UCSD-AML1 (cell line): ENCODE measurements around the gene OR13G1.
"Not testable (repeated sequence)": the region's sequence is repeated elsewhere in the genome, so short reads cannot be mapped to it uniquely, and the experiment has no call there.

Experiments used
- DNase-seq: peaks from one replicate; lab custom pipeline; 2025; ENCODE audit not compliant: unreplicated experiment; lab: John Stamatoyannopoulos, UW

Gene OR13G1

GRCh38 chr1:247679639-247680038 lies at the start of gene OR13G1:
Gene OR13G1 (minus strand): TSS chr1:247679739. CDS start chr1:247673041, 6,698 bp downstream.
- no peak for DNase-seq

GRCh38 chr1:247721222-247721621 lies 41.7 kb upstream of the OR13G1 start:
- DNase-seq, result no peak

- DNase-seq, result no peak
Measured at GRCh38 chr1:247716546-247716945, 37.0 kb upstream of the OR13G1 start, which contains the start of gene OR6F1. Gene OR6F1 (minus strand): TSS chr1:247716646. CDS start chr1:247712755, 3,891 bp downstream.

GRCh38 chr1:247713753-247714152 lies 34.2 kb upstream of the OR13G1 start:
- no peak for DNase-seq

GRCh38 chr1:247710681-247711080 lies 31.1 kb upstream of the OR13G1 start:
- DNase-seq, result not testable (repeated sequence)

- DNase-seq, result no peak
Measured at GRCh38 chr1:247701338-247701737, 21.8 kb upstream of the OR13G1 start.

- DNase-seq, result peak; percentile 44
Measured at GRCh38 chr1:247681288-247681897, 1.9 kb upstream of the OR13G1 start.

- no peak for DNase-seq
Measured at GRCh38 chr1:247680171-247680570, 632 bp upstream of the OR13G1 start.

GRCh38 chr1:247669225-247669624 lies 10.3 kb downstream of the OR13G1 start:
- DNase-seq, result no peak

GRCh38 chr1:247656221-247656875 lies 23.2 kb downstream of the OR13G1 start:
- DNase-seq, result no peak

- DNase-seq, result no peak
Measured at GRCh38 chr1:247653040-247653439, 26.5 kb downstream of the OR13G1 start.

GRCh38 chr1:247647864-247648263 lies 31.7 kb downstream of the OR13G1 start:
- no peak for DNase-seq

GRCh38 chr1:247646867-247647266 lies 32.7 kb downstream of the OR13G1 start:
- no peak for DNase-seq

- no peak for DNase-seq
Measured at GRCh38 chr1:247642742-247643141, 36.8 kb downstream of the OR13G1 start.

- no peak for DNase-seq
Measured at GRCh38 chr1:247639381-247639981, 40.1 kb downstream of the OR13G1 start.

GRCh38 chr1:247638781-247639180 lies 40.8 kb downstream of the OR13G1 start:
- DNase-seq, result no peak

GRCh38 chr1:247638011-247638410 lies 41.5 kb downstream of the OR13G1 start:
- no peak for DNase-seq

- no peak for DNase-seq
Measured at GRCh38 chr1:247627951-247628350, 51.6 kb downstream of the OR13G1 start.
